Mucosa of rectum (tissue), 2 donors: ENCODE results near the gene ETFB.

Experiments
- H3K27ac ChIP-seq, 2 donors: one replicate each; pipeline ENCODE4 v1.7.0; 2013; ENCODE audit warnings: inconsistent platforms in 2 of 2, low read depth in 2 of 2, low read length in 2 of 2
- H3K27me3 ChIP-seq, 2 donors: one replicate each; pipeline ENCODE4 v1.7.0; 2013; ENCODE audit warnings: low read length in 2 of 2; ENCODE audit not compliant: control insufficient read depth in 2 of 2, insufficient read depth in 2 of 2
- H3K36me3 ChIP-seq, 2 donors: one replicate each; pipeline ENCODE4 v1.7.0; 2013; ENCODE audit warnings: low read length in 2 of 2; ENCODE audit not compliant: control insufficient read depth in 2 of 2, insufficient read depth in 2 of 2
- H3K4me1 ChIP-seq, 2 donors: one replicate each; pipeline ENCODE4 v1.7.0; 2013; ENCODE audit warnings: low read length in 2 of 2, mild to moderate bottlenecking in 1 of 2; ENCODE audit not compliant: control insufficient read depth in 2 of 2, insufficient read depth in 2 of 2
- H3K4me3 ChIP-seq, 2 donors: one replicate each; pipeline ENCODE4 v1.7.0; 2013; ENCODE audit warnings: low read length in 2 of 2
- H3K9ac ChIP-seq, 2 donors: one replicate each; pipeline ENCODE4 v1.7.0; 2013; ENCODE audit warnings: low read length in 2 of 2, low read depth in 1 of 2, mild to moderate bottlenecking in 1 of 2
- H3K9me3 ChIP-seq, 2 donors: one replicate each; pipeline ENCODE4 v1.7.0; 2013; ENCODE audit warnings: low read length in 2 of 2; ENCODE audit not compliant: control insufficient read depth in 2 of 2
- donor health status: healthy.
- donor health status: Normal muscosa, but diverticular disease.

Gene ETFB

GRCh38 chr19:51352783-51353360 is 13.3 kb downstream of the ETFB start:
- Histone ChIP-seq H3K9me3 (no peaks in the 10 kb centered on the region), H3K4me3 (no peak overlapping the region), H3K36me3 (peaks cover 20 to 24% of the 10 kb centered on the region in 2 donors), H3K27ac (no peak overlapping the region), H3K27me3 (no peaks in the 10 kb centered on the region), H3K4me1 (no peaks in the 10 kb centered on the region), H3K9ac (no peak overlapping the region)

- Histone ChIP-seq H3K36me3 (peaks cover 31 to 35% of the 10 kb centered on the region in 2 donors), H3K27me3 (no peaks in the 10 kb centered on the region), H3K4me3 (no peak overlapping the region), H3K9ac (no peak overlapping the region), H3K9me3 (no peaks in the 10 kb centered on the region), H3K4me1 (no peaks in the 10 kb centered on the region), H3K27ac (no peak overlapping the region)
Measured at GRCh38 chr19:51351266-51351990, 14.8 kb downstream of the ETFB start.

GRCh38 chr19:51347209-51347928 is 18.8 kb downstream of the ETFB start:
- no peaks in the 10 kb centered on the region for H3K9me3 ChIP-seq
- no peaks in the 10 kb centered on the region for H3K4me1 ChIP-seq
- no peak overlapping the region for H3K9ac ChIP-seq
- H3K36me3 ChIP-seq: peaks cover 34 to 45% of the 10 kb centered on the region in 2 donors
- no peak overlapping the region for H3K4me3 ChIP-seq
- H3K27ac ChIP-seq: no peak overlapping the region
- no peaks in the 10 kb centered on the region for H3K27me3 ChIP-seq

DNA sequence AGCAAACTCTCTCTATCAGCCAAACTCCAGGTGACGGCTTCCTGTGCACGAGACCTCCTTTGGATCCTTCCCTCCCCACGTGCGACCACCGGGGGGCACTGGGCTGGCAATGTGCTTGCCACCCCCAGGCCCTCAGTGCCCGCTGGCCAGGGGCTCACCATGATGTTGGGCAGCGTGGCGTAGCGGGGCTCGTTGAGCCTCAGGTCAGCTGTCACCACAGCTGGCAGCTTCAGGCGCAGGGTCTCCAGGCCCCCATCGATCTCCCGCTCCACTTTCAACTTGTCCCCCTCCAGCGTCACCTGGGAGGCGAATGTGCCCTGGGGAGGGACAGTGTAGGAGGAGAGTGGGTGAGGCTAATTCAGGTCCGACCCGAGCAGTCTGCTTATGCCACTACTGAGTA is 19.4 kb downstream of the ETFB start:
- Histone ChIP-seq H3K36me3 (peaks cover 32 to 45% of the 10 kb centered on the region in 2 donors), H3K9ac (no peak overlapping the region), H3K27ac (no peak overlapping the region), H3K9me3 (no peaks in the 10 kb centered on the region), H3K4me3 (no peak overlapping the region), H3K27me3 (no peaks in the 10 kb centered on the region), H3K4me1 (no peaks in the 10 kb centered on the region)

DNA sequence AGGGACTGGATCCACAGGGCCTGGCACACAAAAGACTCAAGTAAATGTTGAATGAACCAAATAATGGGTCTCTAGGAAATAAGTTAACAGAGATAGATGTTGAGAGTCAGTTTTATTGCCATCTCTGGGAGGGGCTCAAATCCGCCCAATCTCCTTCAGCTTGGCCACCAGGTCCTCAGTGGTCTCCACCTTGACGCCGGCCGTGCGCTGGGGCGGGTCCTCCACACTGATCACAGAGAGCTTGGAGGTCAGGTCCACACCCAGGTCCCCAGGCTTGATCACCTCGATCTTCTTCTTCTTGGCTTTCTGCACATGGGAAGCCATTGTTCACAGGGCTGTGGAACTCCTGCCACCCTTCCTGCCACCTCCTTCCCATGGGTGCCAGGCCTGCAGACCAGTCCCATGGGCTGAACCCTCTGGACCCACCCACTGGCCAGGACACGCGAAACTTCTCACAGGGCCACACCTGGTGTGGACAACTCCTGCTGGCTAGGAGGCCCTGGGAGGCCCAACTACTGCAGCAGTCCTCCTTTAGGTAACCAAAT is 21.0 kb downstream of the ETFB start:
- peaks cover 0 to 3% of the 10 kb centered on the region in 2 donors for H3K4me1 ChIP-seq
- no peak overlapping the region for H3K9ac ChIP-seq
- H3K27ac ChIP-seq: no peak overlapping the region
- peaks cover 23 to 35% of the 10 kb centered on the region in 2 donors for H3K36me3 ChIP-seq
- H3K9me3 ChIP-seq: no peaks in the 10 kb centered on the region
- H3K4me3 ChIP-seq: no peak overlapping the region
- H3K27me3 ChIP-seq: no peaks in the 10 kb centered on the region

- Histone ChIP-seq H3K4me1 (peaks cover 5 to 10% of the 10 kb centered on the region in 2 donors), H3K27ac (no peak overlapping the region), H3K4me3 (no peak overlapping the region), H3K36me3 (peaks cover 20 to 29% of the 10 kb centered on the region in 2 donors), H3K9me3 (no peaks in the 10 kb centered on the region), H3K9ac (no peak overlapping the region), H3K27me3 (no peaks in the 10 kb centered on the region)
Measured at GRCh38 chr19:51342631-51343569, 23.3 kb downstream of the ETFB start.

GRCh38 chr19:51341976-51342580 is 24.1 kb downstream of the ETFB start, which contains the start of gene VSIG10L:
TSS of gene VSIG10L (minus strand) at chr19:51342139. CDS start at chr19:51342124, 15 bp downstream.
- Histone ChIP-seq H3K4me3 (no peak within 1 kb of the TSS), H3K27ac (no peak within 1 kb of the TSS), H3K27me3 (no peaks in the 10 kb centered on the region), H3K9me3 (no peaks in the 10 kb centered on the region), H3K36me3 (peaks cover 19 to 21% of the 10 kb centered on the region in 2 donors), H3K4me1 (peaks cover 5 to 10% of the 10 kb centered on the region in 2 donors), H3K9ac (no peak within 1 kb of the TSS)

DNA sequence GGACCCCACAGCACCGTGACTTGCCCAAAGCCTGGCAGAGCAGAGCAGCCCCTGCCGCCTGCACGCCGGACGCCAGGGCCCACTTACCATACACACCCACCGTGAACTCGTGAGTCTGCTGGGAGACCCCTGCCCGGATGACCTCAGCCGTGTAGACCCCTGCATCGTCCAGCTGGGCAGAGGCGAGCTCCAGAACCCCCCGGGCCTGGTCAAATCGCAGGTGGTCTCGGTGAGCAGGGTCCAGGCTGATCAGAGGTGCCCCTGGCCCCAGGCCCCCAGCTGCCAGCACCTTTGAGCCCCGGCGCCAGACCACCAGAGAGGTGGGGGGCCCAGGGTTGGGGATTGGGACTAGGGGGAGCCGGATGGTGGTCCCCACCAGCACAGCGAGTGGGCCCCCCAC is 25.1 kb downstream of the ETFB start:
- Histone ChIP-seq H3K9ac (no peak overlapping the region), H3K27me3 (no peaks in the 10 kb centered on the region), H3K4me1 (peaks cover 5 to 10% of the 10 kb centered on the region in 2 donors), H3K9me3 (no peaks in the 10 kb centered on the region), H3K27ac (no peak overlapping the region), H3K36me3 (peaks cover 9 to 11% of the 10 kb centered on the region in 2 donors), H3K4me3 (no peak overlapping the region)
